NCI-H345 treated with DMSO at 0.1 percent for 48 hours (cell line): ENCODE measurements around the gene IRAG1.

ENCODE experiments used
- DNase-seq: peaks from one replicate; lab custom pipeline; 2025; ENCODE audit not compliant: unreplicated experiment; lab: John Stamatoyannopoulos, UW

IRAG1 gene, protein sequence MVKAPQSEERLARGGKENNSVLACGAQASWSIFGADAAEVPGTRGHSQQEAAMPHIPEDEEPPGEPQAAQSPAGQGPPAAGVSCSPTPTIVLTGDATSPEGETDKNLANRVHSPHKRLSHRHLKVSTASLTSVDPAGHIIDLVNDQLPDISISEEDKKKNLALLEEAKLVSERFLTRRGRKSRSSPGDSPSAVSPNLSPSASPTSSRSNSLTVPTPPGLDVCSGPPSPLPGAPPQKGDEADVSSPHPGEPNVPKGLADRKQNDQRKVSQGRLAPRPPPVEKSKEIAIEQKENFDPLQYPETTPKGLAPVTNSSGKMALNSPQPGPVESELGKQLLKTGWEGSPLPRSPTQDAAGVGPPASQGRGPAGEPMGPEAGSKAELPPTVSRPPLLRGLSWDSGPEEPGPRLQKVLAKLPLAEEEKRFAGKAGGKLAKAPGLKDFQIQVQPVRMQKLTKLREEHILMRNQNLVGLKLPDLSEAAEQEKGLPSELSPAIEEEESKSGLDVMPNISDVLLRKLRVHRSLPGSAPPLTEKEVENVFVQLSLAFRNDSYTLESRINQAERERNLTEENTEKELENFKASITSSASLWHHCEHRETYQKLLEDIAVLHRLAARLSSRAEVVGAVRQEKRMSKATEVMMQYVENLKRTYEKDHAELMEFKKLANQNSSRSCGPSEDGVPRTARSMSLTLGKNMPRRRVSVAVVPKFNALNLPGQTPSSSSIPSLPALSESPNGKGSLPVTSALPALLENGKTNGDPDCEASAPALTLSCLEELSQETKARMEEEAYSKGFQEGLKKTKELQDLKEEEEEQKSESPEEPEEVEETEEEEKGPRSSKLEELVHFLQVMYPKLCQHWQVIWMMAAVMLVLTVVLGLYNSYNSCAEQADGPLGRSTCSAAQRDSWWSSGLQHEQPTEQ

DNA sequence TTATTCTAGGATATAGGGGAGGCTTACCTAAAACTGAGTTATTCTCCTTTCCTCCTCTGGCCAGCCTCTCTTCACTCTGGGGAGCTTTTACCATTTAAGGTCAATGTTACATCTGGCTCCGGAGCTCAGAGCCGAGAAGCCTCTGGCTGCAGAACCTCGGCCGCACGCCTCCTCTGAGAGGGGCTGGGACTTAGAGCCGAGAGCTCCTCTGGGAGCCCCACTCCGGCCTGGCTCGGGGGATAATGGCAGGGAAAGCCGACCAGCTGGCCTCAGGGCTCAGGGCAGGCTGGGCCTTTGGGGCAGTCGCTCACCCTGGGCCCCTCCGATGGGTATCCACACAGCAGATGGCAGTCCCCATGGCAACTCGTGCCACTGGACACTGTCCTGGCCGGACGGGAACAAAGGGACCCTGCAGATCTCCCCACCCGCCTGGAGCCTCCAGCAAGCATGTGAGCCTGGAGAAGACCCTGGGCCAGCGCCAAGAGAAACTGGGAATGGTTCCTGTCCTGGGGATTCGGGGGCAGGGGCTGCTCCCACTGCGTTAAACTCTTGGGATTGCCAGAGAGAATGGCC, at the start of gene IRAG1:
Gene IRAG1, minus strand, starts transcription at position 247 of the 573 bp plus-strand sequence. Its CDS starts 153 bp downstream, at position 94.
- DNase-seq = no peak

GRCh38 chr11:10742460-10743208, 49.1 kb upstream of the IRAG1 start:
- DNase-seq = no peak

DNA sequence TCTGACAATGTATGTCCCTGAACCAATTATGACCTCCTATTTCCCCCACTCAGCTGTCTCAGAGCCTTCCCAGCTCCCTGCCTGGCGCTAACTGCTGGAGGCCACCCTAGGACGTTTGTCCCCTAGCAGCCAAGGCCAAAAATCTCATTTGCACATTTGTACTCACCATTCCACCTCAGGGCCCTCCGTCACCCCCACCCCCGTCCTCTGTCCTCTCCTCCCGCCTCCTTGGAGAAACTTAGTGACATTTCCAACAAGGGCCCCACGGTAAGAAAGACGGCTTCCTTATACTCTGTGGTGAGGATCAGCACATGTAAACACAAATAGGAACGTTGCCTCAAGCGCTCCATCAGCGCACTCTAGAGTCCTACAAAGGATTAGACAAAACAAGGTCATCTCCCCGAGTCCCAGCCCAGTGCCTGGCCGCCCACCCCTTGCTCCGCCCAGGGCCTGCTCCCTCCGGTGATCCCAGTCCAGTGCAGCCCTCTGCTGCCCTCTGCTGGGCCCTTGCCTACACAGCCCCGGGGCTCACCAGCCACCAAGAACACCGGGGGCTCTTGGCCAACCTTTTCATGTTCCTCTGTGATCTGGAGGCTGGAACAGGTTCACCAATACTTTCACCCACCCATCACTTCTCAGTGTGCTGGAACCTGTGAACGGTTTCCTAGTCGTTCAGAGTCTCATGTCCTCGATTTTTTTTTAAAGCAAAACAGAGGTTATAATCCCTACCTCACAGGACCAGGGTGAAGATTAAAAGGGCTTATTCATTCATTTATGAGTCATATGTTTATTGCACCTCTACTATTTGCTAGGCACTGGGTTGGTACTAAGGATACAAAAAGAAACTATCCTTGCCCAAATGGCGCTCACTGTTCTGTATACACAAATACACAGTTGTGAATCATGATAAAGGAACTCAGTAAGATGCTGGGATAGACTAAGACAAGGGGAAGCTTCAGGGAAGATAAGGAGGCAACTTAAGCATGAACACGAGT, 42.2 kb upstream of the IRAG1 start:
- DNase-seq = peak; percentile 82

DNA sequence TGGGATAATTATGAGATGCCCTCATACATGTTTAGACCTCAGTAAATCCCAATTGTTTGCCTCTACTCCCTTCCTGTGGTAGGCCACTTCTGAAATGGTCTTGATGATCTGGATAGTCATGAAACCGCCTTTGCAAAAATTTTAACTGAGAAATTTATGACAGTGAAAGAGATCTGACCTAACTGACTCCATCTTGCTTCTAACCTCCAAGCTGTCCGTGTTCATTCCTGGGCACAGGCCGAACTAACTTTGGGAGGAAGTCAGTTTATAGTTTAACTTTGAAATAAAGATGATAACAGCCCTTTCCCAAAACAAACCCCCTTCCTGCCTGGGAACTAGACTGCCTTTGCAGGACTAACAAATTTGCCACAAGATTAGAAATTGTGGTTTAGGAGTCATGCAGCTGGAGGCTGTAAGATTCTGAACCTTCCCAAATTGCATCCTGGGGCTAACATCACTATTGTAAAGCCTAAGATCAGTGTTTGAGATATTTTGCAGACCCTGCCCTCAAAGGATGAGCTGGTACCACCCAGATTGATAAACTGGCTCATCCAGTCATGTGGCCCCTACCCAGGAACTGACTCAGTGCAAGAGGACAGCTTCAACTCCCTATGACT, 37.6 kb upstream of the IRAG1 start:
- DNase-seq = no peak

- DNase-seq = no peak
These were observed 36.6 kb upstream of the IRAG1 start for GRCh38 chr11:10730151-10730550.

GRCh38 chr11:10728789-10729472, 35.4 kb upstream of the IRAG1 start:
- DNase-seq = no peak

DNA sequence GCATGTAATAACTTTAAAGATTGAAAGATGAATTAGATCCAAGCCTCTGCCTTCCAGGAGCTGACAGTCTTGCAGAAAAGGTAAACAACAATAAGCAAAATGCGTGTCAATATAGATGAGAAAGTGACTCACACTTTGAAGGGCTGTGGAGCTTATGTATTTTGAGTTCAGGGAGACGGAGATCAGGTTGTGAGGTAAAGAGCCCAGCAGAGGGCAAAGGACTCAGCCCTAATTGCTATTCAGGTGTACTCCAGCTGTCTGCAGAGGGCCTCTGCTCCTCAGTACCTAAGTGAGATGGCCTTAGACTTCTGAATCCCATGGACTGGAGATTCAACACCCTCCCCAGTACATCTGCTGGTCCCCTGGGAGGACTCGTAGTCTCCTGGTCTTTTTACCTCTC, 34.6 kb upstream of the IRAG1 start:
- no peak for DNase-seq

- DNase-seq = no peak
These were observed 33.7 kb upstream of the IRAG1 start for GRCh38 chr11:10727146-10727851.

DNA sequence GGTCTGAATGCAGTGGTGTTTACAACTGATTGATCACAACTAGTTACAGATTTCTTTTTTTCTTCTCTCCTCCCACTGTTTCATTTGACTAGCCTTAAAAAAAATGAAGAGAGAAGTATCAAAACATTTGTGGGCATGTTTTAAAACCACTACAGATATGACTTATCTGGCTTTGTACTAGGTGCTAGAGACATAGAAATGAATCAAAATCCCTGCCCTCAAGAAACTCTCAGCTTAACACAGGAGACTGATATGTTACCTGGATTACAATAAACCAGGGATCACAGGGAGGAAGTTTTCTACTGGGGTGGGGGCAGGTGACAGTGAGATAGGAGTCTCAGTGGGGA, 32.3 kb upstream of the IRAG1 start:
- DNase-seq = no peak

GRCh38 chr11:10725114-10725906, 31.8 kb upstream of the IRAG1 start:
- DNase-seq = no peak

DNA sequence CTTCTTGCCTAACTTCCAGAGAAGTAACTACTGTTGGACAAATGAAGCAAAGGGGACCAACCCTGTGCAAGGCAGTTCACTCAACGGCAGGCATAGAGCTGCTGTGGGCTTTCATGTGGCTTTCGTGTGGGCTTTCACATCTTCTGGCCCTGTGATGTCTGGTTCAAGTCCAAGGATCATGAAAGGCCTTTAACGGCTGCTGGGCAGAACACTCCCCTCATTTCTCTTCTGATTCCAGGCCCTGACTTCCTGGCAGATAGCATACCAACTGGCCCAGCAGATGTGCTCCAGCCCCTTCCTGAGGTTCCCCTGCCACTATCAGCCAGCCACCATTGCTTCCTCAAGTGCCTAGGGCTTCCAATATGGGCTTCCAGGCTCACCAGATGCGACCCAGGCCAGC, 28.8 kb upstream of the IRAG1 start:
- no peak for DNase-seq

DNA sequence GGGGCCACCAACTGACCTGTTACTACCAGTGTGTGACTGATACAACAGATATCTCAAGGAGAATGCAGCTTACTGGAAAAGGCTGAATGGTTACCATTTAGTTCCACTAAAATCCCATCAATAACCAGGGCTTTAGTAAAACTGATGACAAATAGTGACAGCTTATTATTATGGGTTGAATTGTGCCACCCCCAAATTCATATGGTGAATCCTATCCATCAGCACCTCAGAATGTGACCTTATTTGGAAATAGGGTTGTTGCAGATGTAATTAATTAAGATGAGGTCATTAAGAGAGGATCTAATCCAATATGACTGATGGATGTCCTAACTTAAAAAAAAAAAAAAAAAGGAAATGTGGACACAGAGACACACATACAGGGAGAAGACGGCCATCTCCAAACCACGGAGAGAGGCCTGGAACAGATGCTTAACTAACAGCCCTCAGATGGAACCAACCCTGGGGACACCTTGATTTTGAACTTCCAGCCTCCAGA, 27.4 kb upstream of the IRAG1 start:
- no peak for DNase-seq

GRCh38 chr11:10719616-10720015, 26.1 kb upstream of the IRAG1 start:
- no peak for DNase-seq

GRCh38 chr11:10716543-10717259, 23.1 kb upstream of the IRAG1 start:
- DNase-seq = no peak

DNA sequence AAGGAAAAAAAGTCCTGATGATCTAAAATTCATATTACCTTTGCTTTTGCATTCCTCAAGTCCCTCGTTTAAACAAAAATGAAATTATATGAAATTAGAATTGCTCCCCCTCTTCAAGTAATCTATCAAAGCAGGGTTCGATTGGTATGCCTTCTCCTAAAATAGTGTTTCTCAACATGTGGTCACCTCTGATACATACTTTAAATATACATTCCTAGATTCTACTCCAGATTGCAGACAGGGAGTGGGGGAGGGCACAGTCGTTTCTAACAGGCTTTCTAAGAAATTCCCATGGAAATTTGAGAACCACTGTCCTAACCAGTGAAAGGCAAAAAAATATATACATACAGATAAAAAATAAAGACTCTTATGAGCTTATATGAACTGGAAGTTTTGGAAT, 22.6 kb upstream of the IRAG1 start:
- no peak for DNase-seq

DNA sequence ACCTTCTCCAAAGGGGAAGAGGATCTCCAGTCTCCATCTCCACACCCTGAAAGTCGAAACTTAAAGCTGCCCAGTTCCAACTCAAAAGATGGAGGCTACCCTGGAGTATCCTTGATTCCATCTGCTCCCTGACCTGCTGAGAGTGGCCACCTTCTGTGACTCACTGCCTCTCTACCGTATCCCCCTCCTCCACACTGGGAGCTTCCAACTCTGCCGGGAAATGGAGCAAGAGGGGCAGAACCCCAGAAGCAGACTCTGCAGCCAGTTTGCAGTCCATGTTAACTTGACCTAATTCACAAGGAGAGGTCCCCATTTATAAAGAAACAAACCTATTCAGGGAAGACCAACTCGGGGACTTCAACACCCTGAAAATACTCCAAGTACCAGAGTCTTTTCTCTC, 22.0 kb upstream of the IRAG1 start:
- no peak for DNase-seq
